ENCODE measurements around the gene RBMS3.
"Not testable (repeated sequence)": the region's sequence is repeated elsewhere in the genome, so short reads cannot be mapped to it uniquely, and the experiment has no call there.

Gene RBMS3

GRCh38 chr3:30042916-30043555 is 762.2 kb downstream of the RBMS3 start:
- no peak for DNase-seq

GRCh38 chr3:30044515-30044914 is 763.6 kb downstream of the RBMS3 start:
- no peak for DNase-seq

- DNase-seq = no peak
These were observed 767.6 kb downstream of the RBMS3 start for GRCh38 chr3:30048431-30048830.

- DNase-seq = not testable (repeated sequence)
These were observed 769.2 kb downstream of the RBMS3 start for GRCh38 chr3:30050116-30050515.

- DNase-seq = no peak
These were observed 778.4 kb downstream of the RBMS3 start for GRCh38 chr3:30059240-30059639.

Measured in C1 segment of cervical spinal cord (tissue), 14 donors.